GM19328 (cell line): ENCODE measurements around the gene ROR2.

ENCODE experiments used
- ATAC-seq: cut with Tn5 transposase; IDR thresholded peaks from one replicate; pipeline ENCODE4 v1.9.1; 2021; ENCODE audit warnings: mild to moderate bottlenecking, moderate library complexity; ENCODE audit not compliant: unreplicated experiment

Gene ROR2

DNA sequence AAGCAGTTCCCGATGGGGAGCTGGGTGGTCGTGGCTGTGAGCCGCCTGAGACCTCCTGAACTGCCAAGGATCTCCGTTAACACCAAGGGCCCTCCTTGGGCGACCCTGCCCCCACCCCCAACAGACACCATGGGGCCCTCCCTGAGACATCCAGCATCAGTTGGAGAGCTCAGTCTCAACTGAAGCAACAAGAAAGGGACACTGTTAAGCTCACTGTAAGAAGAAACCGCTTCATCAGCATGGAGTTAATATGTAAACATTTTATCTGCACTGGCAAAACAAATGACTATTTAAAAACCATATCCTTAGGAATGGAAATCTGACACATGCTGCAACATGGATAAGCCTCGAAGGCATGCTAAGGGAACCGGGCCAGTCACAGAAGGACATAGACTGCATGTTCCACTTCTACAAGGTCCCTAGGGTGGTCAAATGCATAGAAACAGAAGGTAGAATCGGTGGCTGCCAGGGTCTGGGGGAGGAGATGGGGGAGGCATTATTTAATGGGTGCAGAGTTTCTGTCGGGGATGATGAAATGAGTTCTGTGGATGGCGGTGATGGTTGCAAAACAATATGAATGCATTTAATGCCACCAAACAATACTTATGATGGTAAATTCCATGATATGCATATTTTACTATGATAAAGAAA is 47.4 kb downstream of the ROR2 start:
- no peak for ATAC-seq

DNA sequence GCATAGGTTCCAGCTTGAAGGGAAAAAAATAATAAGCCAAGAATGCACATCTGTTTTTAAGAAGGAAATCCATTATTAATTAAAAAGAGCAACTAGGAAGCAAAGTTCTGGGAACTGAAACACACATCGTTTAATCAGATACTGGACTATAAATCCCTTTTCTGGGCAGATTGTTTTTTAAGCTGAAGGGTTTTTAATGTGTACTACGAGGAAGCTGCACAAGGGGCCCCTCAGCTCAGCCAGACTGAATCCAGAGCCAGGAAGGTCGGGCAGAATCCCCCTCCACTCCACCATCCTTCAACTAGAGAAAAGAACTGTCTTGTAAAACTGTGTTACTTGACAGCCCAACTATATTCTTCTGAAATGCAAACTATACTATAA is 49.2 kb downstream of the ROR2 start:
- no peak for ATAC-seq

DNA sequence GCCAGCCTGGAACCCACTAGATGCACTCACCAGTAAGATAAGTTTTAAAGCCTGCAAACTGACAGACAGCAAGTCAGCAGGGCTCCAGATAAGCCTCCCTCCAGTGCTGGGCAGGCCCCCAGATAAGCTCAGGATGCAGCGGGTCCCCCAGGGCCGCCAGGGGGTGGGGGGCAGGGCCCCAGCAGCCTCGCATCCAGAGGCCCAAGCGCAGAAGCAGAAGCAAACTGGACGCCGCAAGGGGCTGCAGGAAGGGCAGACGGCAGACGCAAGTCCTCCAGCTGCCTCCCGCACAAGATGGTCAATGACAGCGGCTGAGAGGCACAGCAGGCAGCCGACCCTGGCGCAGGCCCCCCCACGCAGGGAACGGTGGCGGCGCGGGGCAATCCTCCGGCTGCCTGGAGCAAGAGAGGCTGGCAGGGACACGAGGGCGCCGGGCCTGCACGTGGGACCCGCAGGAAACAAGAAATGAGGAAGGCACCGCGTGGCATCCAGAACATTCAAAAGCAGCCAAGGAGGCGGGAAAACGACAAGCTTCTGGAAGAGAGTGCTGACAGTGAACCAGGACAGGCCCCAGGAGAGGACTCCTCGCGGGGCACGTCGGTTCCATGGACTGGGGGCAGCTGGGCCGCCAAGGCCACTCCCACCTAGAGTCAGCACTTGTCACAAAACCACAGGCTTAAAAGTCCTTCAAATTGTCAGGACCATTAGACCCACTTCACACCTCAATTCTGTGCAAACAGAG is 49.8 kb downstream of the ROR2 start:
- ATAC-seq = no peak

DNA sequence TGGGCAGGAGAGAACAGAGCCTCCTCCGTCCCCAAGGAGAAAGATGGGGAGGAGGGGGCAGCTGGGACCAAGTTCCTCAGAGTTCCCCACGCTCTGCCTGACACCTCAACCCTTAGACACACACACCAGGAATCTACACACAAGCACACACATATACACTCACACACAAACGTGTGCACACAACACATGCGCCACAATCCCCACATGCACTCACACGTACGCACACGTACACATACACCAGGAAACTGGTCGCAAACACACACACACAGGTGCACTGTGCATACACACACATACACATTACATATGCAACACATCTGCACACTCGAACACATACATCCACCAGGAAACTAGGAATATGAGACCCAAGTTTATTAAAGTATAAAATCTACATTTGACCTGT is 50.4 kb downstream of the ROR2 start:
- ATAC-seq = no peak

DNA sequence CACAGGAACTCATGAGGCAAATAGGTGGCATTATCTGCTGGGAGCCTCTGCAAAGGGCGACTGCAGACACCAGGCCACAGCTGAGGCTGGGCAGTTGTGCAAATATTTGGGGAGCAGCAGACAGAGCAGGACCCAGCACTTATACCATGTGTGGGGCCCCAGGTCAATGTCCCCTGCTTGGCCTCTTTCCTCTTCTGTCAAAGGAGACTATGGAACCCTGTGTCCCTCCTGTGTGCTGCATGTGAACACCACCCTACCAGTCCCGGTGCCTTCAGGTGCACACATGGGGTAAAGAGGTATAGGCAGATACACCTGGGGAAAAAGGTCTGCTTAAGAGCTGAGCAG is 50.8 kb downstream of the ROR2 start:
- ATAC-seq = no peak

DNA sequence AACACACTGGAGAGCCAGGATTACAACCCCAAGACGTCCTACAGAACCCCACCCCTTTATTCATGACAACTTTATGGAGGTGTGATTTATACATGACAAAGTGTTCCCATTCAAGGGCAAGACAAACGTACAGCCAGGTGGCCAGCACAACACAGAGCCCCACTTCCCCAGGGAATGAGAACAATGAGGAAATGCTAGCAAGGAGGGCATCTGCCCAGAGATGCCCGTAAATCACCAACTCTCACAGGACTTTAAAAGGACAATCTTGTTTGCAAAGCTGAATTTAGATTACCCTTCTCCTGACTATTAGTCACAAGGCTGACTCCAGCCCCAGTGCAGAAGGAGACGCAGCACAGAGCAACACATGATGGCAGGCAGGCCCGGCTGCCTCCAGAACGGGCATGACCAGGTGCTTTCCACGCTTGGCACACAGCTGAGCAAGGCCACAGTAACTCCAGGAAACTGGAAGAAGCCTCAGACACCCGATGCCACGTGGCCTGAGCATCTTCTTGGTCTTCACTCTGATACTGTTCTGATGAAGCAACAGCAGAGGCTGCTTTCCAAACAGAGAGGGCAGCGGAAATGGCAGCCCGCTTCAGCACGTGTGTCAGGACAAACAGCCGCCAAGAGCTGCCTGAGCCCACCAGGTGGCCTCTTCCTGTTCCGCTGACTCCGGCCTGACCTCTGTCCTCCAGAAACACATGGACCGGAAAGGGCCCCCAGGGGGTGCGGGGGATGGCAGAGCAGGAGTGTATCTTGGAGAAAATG is 51.4 kb downstream of the ROR2 start:
- no peak for ATAC-seq

DNA sequence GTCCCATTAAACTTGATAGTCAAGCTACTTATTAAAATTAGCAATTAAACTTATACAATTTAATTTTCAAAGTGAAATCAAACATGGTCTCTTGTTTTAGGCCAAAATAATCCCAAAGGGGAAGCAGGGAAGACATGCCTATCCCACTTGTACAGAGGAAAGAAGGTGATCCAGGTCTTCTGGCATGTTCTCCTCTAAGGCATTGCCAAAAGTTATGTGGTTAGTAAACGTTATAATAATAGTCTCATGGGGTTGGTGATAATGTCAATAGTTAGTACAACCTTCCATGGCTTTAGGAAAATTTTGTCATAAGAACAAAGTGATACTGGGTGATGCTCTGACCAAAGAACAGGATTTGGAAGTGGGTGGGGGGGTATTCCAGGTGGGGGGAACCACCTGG is 52.8 kb downstream of the ROR2 start:
- ATAC-seq = no peak

DNA sequence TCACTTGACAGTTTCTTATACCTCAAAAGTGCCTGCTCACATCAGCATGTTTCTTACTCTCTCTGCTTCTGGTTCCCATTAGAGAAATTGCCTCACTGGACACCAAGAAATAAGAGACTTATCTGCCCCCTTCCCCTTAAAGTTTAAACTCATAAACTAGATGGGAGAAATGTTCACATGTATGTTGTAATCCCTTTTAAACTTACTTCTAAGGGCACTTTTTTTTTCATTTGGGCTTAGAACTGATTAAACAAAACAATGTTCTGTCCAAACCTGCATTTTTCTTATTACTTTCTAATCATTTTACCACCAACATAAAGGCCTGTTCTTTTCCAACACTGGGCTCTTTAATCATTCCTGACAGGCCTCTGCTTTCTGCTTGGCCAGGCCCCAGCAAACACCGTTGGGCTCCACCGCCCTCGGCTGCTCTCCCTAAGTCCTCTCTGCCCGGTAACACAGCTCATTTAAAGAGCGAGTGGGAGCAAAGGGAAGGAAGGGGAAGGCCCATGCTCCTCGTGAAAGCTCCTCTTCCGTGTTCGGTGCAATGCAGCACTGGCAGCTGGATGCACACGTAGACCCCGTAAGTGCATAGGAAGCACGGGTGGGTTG is 53.4 kb downstream of the ROR2 start:
- ATAC-seq = no peak

DNA sequence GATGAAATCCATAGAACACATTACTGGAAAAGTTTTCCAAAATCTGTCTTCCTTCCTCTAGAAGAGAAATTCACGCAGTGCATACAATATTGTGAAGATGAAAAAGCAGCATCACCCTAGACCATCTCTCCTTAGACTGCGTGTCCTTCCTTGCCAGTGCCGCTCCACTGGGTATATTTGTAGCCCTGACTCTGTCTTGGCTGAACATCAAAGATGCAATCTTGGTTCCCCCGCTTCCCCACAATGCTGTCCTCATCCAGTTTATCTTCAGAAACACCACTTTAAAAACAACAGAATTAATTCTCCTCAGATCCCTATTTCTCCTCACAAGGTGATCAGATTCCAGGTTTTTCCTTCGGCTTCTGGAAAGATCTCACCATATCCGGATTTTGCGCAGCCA is 53.9 kb downstream of the ROR2 start:
- no peak for ATAC-seq

DNA sequence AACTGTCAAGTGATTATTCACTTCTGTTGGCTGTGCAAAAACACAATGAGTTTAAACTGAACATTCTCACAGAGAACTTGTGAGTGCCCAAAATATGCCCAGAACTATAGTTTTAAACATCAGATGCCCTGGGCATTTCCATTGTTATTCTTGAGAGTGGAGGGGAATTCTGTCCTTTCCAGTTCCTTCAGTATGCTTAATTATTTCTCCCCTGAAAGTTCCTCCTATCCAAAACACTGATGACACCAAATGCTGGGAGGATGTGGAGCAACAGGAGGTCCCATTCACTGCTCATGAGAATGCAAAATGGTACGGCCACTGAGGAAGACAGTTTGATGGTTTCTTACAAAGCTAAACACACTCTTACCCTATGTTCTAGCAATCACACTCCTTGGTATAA is 55.5 kb downstream of the ROR2 start:
- ATAC-seq = no peak

DNA sequence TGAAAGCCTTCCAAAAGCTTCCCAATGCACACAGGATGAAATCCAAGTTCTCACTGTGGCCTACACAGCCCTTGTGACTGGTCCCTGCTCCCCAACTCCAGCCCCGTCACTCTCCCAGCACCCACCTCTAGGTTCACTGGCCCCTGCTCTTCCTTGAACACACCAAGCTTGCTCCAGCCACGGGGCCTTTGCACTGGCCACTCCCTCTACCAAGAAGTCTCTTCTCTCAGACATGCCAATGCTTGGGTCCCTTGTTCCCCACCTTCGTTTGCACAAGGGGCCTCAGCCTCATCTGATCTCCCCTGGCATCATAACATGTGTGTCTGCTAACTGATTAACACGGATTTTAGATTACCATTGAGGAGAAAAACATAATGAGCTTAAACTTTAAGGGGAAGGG is 56.0 kb downstream of the ROR2 start:
- no peak for ATAC-seq

DNA sequence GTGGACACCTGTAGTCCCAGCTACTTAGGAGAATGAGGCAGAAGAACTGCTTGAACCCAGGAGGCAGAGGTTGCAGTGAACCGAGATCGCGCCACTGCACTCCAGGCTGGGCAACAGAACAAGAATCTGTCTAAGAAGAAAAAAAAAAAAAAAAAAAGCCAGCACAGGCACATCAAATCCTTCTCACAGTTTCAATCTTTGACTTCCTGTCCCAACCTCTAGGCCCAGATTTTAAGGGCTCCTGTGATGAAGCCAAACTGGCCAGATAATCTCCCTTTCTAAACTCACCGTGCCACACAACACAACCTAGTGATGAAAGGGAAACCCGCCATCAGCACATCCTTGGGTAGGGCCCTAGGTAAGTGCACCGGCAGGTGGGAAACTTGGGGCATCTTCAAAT is 58.1 kb downstream of the ROR2 start:
- no peak for ATAC-seq

DNA sequence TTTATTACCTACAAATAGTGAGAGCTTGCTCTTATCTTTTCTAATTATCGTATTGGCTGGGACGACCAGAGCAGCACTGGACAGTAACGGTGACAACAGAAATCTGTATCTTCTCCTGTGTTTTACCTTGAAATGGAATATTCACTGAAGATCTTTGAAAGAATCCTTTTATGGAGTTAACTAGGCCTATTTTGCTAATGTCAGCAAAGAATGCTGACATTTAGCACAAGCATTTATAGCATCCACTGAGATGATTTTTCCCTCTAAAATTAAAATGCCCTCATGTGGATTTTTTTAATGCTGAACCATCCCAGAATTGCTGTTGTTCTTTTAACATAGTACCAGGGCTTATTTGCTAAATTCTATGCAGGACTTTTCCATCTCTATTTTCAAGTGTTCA is 59.4 kb downstream of the ROR2 start:
- ATAC-seq = no peak

DNA sequence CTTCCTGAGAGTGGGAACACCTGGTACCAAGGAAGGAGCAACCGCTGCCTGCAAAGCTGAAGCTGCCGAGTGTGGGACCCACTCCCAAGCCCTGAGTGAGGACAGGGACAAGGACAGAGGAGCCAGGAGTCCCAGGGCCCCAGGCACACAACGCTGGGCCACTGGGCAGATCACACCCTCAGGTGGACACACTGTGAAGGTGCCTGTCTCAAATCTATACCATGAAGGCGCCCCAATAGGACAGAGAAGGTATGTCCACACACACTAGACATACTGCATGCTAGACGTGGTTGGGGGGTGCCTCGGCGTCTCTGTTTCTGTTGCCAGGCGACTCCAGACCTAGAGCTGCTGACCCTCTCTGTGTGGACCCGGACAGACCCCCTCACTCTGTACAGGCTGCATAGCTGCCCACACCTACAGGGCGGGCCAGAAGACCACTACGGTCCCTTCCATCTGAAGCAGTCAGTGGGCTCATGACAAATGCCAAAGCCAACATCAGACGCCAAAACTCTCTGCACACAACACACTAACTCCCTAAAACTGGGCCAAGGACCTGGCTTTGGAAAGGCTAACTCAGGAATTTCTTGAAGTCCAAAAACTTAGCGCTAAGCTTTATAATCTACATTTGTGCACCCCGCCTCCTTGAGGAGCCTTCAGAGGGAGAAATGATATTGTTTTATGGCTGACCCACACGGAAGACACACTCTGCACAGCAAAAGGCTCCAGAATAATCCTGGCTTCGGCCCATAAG is 60.7 kb downstream of the ROR2 start:
- no peak for ATAC-seq

DNA sequence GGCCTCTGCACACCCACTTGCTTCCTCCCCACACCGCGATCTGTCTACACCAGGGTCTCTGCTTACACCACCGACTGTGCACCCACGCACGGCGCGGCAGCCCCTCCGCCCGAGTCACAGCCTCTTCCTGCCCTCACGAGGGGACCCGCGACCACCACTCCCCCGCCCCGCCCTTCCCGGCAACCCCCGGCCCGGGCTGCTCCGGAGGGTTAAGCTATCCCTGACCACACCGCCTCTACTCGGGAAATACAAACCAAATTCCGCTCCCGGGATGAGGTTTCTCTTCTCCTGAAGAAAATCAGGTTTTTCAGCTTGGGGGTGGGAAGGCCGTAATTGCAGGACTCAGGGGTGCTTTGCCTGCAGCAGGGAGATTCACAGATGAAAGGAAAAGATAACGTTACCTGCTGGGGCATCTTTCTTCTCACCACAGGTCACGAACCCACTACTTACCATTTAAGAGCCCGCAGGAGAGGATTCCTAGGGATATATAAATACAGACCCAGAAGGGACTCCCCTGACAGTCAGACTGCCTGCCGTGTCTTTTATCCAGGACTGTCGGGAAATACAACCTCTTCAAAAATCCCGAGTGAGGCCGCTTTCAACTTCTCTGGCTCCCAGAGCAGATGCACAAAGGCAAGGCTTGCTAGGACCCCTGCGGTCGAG is 63.5 kb downstream of the ROR2 start:
- no peak for ATAC-seq

DNA sequence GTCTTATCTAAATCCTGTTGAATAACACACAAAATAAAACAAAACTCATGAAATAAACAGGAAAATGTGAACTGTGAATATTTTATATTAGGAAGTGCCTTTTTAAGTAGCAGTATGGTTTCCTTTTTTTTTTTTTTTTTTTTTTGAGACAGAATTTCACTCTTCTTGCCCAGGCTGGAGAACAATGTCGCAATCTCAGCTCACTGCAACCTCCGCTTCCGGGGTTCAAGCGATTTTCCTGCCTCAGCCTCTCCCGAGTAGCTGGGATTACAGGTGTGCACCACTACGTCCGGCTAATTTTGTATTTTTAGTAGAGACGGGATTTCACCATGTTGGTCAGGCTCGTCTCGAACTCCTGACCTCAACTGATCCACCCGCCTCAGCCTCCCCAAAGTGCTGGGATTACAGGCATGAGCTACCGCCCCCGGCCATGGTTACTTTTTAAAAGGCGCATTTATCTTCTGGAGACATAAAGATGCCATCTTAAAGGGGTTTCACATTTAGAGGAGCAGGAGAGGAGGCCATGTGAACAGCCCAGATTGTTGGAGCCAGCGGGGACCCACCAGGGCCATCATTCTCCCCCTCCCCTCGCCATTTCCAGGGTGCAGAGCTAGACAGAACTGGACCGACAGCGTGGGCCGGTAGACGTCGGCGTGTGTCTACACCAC is 64.1 kb downstream of the ROR2 start:
- no peak for ATAC-seq

DNA sequence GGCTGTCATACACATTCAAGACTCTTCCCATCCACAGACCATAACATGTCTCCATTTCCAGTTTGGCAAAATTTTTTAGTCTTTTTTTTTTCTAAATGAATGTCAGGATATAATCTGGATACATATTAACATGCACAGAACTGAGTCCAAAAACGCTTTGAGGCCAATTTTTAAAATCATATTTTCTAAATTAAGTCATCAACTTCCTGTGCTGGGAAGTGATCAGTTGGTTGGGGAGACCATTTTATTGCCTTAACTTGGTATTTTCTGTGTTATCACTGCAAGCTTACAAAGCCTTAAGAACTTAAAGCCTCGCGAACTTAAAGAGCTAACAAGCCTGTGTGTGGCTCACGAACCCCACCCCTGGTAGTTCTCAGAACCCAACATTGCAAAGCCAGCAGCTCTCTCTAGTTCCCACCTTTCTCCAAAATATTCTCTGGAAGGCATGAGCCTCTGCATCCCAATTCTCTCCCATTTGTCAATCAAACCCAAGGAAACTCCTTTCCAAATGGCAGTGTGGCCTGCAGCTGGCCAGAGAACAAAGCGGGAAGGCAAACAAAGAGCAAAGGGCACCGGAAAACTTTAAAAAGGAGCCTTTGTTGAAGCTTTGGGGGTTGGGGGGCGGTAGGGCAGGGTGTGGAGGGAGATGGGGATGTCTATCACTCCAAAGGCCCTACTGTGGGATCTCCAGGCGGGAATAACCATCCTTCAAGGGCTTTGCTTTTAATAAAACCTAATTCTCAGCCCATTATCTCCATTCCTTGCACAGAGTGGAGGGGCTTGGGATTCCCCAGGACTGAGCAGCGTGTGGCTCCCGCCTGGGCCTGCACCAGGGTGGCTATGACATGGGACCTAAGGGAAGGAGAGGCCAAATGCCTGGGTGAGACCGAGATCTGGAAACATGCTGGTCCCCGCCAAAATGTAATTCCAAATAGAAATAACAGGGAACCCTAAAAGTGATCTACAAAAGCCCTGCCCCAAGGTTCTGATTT is 65.0 kb downstream of the ROR2 start:
- ATAC-seq = no peak

DNA sequence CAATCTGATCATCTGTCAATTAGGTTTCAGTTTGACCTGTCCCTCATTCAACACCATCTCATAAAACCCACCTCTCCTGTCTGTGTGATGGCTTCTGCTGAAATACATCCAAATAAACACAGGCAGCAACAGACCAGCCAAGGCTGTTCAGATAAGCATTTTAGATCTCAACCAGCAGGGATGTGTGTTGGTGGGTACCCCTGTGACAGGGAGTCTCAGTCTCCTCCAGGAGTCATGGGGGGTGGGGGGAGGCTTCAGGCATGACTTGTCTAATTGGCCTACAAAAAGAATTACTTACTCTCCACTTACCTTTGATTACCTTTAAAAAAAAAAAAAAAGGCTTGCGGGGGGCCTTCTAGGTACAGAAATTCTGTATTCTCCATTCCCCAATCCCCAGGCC is 65.9 kb downstream of the ROR2 start:
- no peak for ATAC-seq

DNA sequence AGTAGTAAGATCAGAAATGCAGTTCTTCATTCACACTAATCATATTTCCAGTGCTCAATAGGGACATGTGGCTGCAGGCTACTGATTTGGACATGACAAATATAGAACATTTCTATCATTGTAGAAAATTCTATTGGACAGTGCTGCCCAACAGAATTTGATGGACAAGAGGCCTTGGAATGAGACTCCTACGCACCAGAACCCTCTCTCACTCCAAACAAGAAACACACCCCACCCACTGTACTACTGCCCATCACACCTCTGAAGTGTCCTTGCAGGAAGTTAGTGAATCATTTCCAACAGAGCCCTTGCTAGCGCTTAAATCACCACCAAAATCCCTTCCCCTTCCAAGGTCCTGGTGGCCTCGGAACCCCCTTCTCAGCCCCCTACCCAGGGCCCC is 66.5 kb downstream of the ROR2 start:
- no peak for ATAC-seq
